Hematopoietic multipotent progenitor cell treated with erythropoietin and hydrocortisone succinate and interleukin-3 and kit ligand, for 15 days (in vitro differentiated cells): ENCODE measurements around the gene STK40.
A peak's percentile ranks its signal among the peaks of the same experiment; 100 is the strongest.

Experiments used
- DNase-seq: peaks from one replicate; pipeline ENCODE4 v3.0.0-alpha.2; 2015; ENCODE audit warnings: low spot score

The STK40 gene

DNA sequence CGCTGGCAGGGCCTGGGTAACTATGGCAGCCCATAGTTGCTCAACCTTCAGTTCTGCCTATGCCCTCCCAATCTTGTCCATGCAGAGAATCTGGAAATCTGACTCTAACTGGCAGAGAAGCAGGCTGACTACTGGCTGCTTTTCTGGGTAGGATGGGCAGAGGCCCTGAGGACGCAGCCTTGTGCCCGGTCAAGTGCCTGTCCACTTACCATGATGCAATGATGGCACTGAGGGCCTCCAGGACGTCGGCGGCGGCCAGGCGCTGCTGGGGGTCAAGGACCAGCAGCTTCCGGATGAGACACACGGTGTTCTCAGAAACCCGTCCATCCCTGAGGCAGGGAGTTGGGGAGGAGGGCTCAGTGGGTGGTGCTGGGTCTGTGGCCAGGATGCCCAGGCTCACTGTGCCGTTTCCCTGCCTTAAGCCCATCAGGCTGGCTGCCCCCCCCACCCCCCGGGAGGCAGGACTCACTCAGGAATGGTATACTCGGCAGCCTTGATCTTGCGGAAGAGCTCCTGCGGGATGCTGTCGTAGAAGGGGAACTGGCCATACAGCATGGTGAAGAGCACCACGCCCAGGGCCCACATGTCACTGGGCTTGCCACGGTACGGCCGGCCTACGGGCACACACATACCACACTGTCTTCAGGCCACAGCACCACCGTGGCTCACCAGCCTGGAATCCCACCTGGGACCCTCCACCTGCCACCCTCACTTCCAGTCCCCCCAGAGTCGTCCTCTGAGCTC lies 41.9 kb downstream of the STK40 start:
- no peak for DNase-seq

DNA sequence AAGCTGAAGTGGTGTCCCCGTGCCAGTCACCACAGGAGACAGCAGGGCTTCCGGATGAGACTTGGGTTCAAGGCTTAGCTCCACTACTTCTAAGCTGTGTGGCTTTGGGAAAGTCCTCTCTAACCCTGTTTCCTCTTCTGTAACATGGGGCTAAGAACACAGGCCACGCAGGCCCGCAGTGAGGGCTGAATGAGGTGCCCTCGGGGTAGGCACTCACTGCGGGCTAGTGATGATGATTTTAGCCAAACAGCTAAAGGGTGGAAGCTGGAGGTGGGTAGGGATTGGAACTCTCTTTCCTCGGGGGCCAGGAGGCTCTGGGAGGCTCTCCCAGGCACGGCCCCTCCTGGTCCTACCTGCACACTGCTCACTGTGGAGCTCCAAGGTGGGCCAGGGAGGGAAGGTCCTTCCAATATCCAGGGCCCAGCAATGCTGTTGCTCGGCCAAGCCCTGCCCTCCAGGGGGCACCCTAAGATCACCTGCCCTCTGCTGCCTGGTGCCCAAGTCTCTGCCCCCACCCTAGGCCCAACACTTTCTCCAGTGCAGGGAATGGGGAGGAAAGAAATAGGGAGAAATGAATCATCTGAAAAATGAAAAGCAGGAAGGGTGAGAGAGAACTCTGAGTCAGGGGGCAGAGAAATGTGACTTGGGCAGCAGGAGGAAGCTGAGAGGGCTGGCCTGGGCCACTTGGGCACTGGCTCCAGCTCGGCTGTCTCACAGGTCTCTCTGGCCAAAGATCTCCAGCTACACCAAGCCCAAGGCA lies 43.1 kb downstream of the STK40 start:
- DNase-seq = peak; percentile 72

- no peak for DNase-seq
Observed at GRCh38 chr1:36341626-36342320, 44.0 kb downstream of the STK40 start.

- no peak for DNase-seq
Observed at GRCh38 chr1:36339615-36340014, 46.1 kb downstream of the STK40 start.

- no peak for DNase-seq
Observed at GRCh38 chr1:36339215-36339614, 46.5 kb downstream of the STK40 start.

DNA sequence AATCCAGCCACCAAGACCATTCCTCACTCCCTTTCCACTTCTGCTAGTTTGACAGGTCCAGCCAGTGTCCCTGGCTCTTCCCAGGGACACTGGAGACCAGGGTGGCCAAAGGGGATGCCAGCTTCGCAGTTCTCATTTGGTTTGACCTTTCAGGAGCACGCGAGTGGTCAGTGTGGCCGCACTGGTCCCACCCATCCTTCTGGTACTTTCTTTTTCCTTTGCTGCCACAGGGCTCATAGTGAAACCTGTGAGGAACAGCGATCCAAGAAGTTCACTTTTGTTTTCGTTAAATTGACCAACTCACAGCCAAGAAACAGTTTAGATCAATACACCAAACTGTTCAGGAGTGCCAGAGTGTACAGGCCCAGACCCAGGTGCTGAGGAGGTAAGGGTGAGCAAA lies 47.9 kb downstream of the STK40 start:
- DNase-seq = no peak

DNA sequence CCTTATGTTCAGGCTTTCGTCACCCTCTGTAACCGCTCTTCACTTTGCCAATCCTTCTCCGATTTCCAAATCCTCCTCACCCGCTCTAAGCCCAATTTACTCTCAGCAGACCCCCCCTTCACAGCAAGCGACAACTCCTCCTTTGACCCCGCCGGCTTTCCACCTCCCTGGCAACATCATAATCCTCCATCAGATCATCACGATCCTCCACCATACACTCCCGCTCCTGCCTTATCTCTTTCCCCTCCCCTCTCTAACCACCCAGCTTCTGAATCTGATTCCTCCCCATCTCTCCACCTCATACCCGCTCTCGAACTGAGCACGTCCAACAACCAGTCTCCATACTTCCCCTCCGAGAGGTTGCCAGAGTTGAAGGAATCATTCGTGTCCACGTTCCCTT lies 54.8 kb downstream of the STK40 start:
- DNase-seq = no peak

DNA sequence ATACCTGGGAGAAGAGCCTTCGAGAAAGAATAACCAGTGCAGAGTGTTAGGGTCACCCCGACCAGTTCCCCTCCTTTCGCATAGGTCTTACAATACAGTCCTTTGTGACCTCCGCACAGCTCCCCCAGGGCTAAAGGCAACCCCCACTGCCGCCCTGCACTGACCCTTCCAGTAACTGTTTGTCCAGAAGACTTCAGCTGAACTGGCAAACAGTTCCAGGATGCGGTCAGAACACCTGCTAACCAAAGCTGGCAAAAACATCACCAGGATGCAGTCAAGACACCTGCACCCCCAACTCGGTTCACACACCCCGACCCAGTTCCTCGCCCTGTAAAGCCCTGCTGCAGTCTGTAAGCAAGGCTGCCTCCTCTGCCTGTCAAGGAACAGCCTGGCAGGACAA lies 55.9 kb downstream of the STK40 start:
- no peak for DNase-seq

DNA sequence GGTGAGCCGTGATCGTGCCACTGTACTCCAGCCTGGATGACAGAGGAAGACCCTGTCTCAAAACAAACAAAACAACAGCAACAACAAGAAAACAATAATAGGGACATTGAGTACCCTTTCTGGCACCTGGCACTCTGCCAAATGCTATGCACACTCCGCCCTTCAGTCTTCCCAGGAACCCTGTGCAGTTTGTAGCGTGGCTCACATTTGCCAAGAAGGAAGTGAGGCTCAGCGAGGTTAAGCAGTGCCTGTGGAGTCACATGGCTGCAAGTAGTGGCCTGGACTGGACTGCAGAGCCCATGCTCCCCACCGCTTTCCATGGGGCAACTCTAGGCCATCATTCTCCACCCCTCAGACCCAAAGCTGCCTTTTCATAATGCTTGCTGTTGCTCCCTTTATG lies 57.0 kb downstream of the STK40 start:
- DNase-seq = peak; percentile 39

- no peak for DNase-seq
Observed at GRCh38 chr1:36328088-36328480, 57.6 kb downstream of the STK40 start.

GRCh38 chr1:36327421-36328087 lies 58.2 kb downstream of the STK40 start:
- DNase-seq = no peak

DNA sequence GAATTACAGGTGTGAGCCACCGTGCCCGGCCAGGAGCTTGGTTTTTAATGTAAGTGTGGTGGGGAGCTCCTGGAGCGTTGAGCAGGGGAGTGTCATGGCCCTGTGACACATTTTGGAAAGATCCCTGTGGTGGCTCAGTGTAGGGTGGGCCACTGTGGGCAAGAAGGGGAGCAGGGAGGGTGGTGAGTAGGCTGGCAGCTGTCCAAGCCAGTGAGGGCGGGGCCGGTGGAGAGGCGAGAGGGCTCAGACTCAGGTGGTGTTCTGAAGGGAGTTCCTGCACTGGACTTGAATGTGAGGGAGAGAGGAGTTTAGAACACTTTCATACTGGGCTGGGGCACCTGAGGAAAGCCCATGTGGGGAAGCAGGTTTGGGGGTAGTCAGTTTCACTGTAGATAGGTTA lies 59.2 kb downstream of the STK40 start:
- no peak for DNase-seq

- DNase-seq = no peak
Observed at GRCh38 chr1:36324353-36324703, 61.4 kb downstream of the STK40 start.

DNA sequence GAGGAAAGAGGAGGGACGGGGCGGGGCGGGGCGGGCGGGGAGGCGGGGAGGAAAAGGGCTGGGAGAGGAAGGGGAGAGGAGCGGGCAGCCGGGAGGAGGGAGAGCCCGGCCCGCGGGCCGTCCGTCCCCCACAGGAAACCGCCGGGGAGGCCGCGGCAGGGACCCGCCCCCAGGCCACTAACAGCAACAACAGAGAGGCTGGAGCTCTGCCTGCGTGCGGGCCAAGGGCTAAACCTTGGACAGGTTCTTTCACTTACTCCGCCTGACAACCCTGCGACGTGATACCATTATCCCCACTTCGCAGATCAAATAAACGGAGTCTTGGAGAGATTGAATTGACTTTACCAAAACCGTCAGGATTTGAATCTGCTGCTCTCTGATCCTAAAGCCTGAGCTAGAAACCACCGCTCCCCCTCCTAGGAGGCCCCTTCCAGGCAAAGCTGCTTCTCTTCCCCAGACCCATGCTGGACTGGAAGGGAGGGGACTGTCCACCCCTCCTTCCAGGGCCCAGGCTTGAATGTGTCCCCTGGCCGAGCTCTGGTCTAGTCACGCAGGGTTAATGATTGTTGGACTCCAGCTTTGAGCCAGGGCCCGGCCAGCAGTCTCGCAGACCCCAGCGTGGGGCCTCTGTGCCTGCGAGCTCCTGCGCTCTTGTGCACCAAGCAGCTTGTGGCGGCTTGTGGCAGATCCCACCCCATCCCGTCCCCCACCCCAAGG lies 61.9 kb downstream of the STK40 start, which contains the start of gene EVA1B:
Gene EVA1B, minus strand, starts transcription at position 10 of the 717 bp plus-strand sequence. CDS start 608 bp downstream, outside the sequence.
- DNase-seq = no peak

- DNase-seq = no peak
Observed at GRCh38 chr1:36322786-36323635, 62.7 kb downstream of the STK40 start.

DNA sequence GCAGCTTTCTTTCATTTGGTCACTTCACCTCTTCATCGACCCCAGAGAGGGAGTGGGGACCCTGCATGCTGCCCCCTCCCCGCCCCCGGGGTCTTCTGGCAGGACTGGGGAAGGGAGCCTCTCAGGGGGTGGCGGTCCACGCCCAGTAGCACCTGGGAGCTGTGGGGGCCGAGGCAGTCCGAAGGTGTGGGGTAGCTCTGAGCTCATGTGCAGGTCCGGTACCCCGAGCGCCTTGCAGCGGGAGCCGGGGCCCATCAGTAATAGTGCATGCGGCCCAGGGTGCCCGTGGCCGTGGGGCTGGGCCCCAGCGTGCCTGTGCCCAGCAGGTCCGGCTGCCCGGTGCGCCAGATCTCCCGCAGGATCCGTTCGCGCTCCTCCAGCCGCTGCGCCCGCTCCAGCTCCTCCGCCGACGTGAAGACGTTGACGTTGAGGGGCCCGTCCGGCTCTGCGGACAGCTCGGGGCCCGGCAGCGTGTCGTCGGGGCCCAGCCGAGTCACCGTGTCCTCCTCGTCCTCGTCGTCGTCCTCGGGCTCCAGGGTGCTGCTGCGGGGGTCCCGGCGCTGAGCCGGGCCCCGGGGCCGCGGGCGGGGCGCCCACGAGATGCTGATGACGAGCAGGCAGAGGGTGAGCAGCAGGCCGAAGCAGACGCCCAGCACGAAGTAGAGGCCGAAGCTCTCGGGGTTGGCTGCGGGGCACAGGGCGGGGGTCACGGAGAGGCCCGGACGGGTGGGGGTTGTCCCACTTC lies 63.5 kb downstream of the STK40 start:
- no peak for DNase-seq

DNA sequence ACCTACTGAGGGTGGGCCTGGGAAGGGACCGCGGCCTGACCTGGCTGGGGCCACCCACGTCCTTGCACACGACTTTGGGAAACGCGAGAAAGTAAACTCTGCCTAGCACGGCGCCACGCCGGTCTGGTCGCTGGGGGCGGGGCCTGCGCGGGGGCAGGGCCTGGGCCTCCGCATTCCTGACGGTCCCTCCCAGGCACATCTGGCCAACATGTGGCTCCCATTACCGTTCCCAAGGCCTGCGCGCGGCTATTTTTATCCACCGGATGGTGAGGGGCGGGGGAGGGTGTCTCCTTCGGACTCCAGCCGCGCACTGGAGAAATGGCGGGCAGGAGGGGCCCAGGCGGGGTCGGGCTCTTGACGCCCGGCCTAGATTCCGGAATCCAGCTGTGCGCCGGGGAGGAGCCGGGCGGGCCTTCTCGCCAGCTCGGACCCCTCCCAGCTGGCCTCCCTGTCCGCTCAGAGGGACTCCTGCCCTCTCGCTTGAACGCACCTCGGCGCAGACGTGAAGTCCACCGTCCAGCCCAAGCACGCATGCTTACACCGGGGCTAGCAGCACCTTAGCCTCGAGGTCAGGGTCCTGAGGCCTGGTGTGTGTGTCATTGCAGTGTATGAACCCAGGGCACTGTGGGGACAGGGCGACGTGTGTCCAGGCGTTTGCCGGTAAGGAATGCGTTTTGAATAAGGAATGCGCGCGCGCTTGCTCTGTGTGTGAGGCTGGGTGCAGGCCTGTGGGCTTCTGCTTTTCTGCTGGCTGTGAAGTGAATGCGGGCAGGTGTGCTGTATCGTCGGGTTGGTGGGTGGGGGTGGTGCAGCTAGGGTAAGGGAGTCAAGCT lies 64.4 kb downstream of the STK40 start:
- DNase-seq = no peak

GRCh38 chr1:36320767-36321118 lies 65.0 kb downstream of the STK40 start:
- no peak for DNase-seq

GRCh38 chr1:36320291-36320761 lies 65.4 kb downstream of the STK40 start:
- no peak for DNase-seq
